Endothelial cell of umbilical vein (primary cell): Measurements from ENCODE around the gene CD27. TPM values are rescaled to one million over a fixed set of nuclear protein-coding genes. Genes with fewer than 3 reads are reported as not detected.
"Not testable (repeated sequence)": the region's sequence is repeated elsewhere in the genome, so short reads cannot be mapped to it uniquely, and the experiment has no call there.

ENCODE experiments used
- BruUV-seq: library from RNA; stranded (reverse); fragments of 400-500 nt; replicated peaks from 2 replicates; lab custom pipeline; 2021; lab: Mats Ljungman, UMichigan
- CTCF ChIA-PET: fragments of 300-600, 350-600 bp; sonication (Branson Sonifier 250); formaldehyde crosslinking; loops from one replicate; lab custom pipeline; 2021; ENCODE audit warnings: antibody characterized with exemption, inconsistent platforms; lab: Charles Lee
- POLR2A ChIA-PET: fragments of 300-600, 350-600 bp; sonication (Branson Sonifier 250); formaldehyde crosslinking; loops from one replicate; lab custom pipeline; 2021; ENCODE audit warnings: antibody characterized with exemption, inconsistent platforms; lab: Charles Lee
- DNase-seq: peaks from one replicate; pipeline ENCODE4 v3.0.0-alpha.2; 2011; ENCODE audit warnings: low read depth, low spot score
- FAIRE-seq: peaks from 2 replicates; lab custom pipeline; 2011; peaks lifted over from hg19 to GRCh38; lab: Jason Lieb, UNC
- H2AFZ ChIP-seq: 2 replicates; pipeline ENCODE4 v1.6.0; 2012; ENCODE audit warnings: low read depth, low read length, control low read depth, inconsistent platforms
- H3K27ac ChIP-seq: 2 replicates; pipeline ENCODE4 v1.5.1; 2011; ENCODE audit warnings: low read depth, mild to moderate bottlenecking, control low read depth, low read length, moderate library complexity; ENCODE audit not compliant: insufficient read depth
- H3K27me3 ChIP-seq, 2 experiments: 2 replicates each; pipeline versions ENCODE4 v1.6.0 to v1.6.1; 2011; ENCODE audit warnings: low read length in 2 of 2, mixed read lengths in 1 of 2; ENCODE audit not compliant: control insufficient read depth in 2 of 2, insufficient read depth in 2 of 2
- H3K36me3 ChIP-seq, 2 experiments: 2 replicates in 1 of 2; 3 replicates in 1 of 2; pipeline ENCODE4 v1.5.1; 2011; ENCODE audit warnings: low read length in 2 of 2, mild to moderate bottlenecking in 1 of 2, moderate library complexity in 1 of 2; ENCODE audit not compliant: control insufficient read depth in 2 of 2, insufficient read depth in 2 of 2; ENCODE audit errors: extremely low read depth in 1 of 2
- H3K4me1 ChIP-seq: 3 replicates; pipeline ENCODE4 v1.5.1; 2011; ENCODE audit warnings: mild to moderate bottlenecking, low read length; ENCODE audit not compliant: control insufficient read depth, insufficient read depth; ENCODE audit errors: extremely low read depth
- H3K4me2 ChIP-seq: 2 replicates; pipeline ENCODE4 v1.6.1; 2011; ENCODE audit warnings: low read length, control low read depth, mixed read lengths; ENCODE audit not compliant: insufficient read depth
- H3K4me3 ChIP-seq, 3 experiments: fragments of 200-600 bp in 1 of 3; sonication (generic), shearing (Covaris generic) in 1 of 3; replicated peaks in 1 of 3; 2 replicates each; pipeline ENCODE4 v1.5.1; 2011 to 2016; ENCODE audit warnings: control low read depth in 3 of 3, low read length in 3 of 3, mild to moderate bottlenecking in 2 of 3, inconsistent platforms in 1 of 3, low read depth in 1 of 3, moderate library complexity in 1 of 3; ENCODE audit not compliant: insufficient read depth in 1 of 3
- H3K79me2 ChIP-seq: 2 replicates; pipeline ENCODE4 v1.6.0; 2012; ENCODE audit warnings: low read length, inconsistent platforms; ENCODE audit not compliant: control insufficient read depth, insufficient read depth
- H3K9ac ChIP-seq: replicated peaks from 2 replicates; pipeline ENCODE3; 2011; ENCODE audit warnings: low read length, control low read depth; ENCODE audit not compliant: insufficient read depth; ENCODE audit errors: extremely low read depth
- H3K9me1 ChIP-seq: replicated peaks from 3 replicates; pipeline ENCODE4 v1.6.0; 2011; ENCODE audit warnings: mild to moderate bottlenecking, low read length; ENCODE audit not compliant: control insufficient read depth, insufficient read depth; ENCODE audit errors: extremely low read depth
- H3K9me3 ChIP-seq: replicated peaks from 2 replicates; pipeline ENCODE4 v1.5.1; 2012; ENCODE audit warnings: low read length, inconsistent platforms; ENCODE audit not compliant: control insufficient read depth, insufficient read depth
- H4K20me1 ChIP-seq: replicated peaks from 2 replicates; pipeline ENCODE3; 2011; ENCODE audit warnings: mild to moderate bottlenecking, low read length; ENCODE audit not compliant: control insufficient read depth, insufficient read depth; ENCODE audit errors: extremely low read depth
- EZH2 ChIP-seq: IDR thresholded peaks from 2 replicates; pipeline ENCODE4 v1.6.1; 2012; ENCODE audit warnings: borderline replicate concordance, low read depth, mild to moderate bottlenecking, moderate library complexity, low read length, inconsistent platforms; ENCODE audit not compliant: severe bottlenecking
- FOS ChIP-seq: IDR thresholded peaks from 2 replicates; pipeline ENCODE4 v1.6.1; 2011; ENCODE audit warnings: mild to moderate bottlenecking, low read length, moderate library complexity, borderline replicate concordance; ENCODE audit not compliant: insufficient read depth
- GATA2 ChIP-seq: IDR thresholded peaks from 2 replicates; pipeline ENCODE4 v1.7.0; 2011; ENCODE audit warnings: low read depth, mild to moderate bottlenecking, moderate library complexity, mixed read lengths, low read length; ENCODE audit not compliant: insufficient read length, insufficient read depth
- JUN ChIP-seq: IDR thresholded peaks from 2 replicates; pipeline ENCODE4 v1.6.1; 2011; ENCODE audit warnings: borderline replicate concordance, low read depth; ENCODE audit not compliant: insufficient read length, insufficient read depth
- MYC ChIP-seq: IDR thresholded peaks from one replicate; pipeline ENCODE4 v1.6.1; 2011; ENCODE audit warnings: mild to moderate bottlenecking, low read depth, low read length
- POLR2A ChIP-seq: IDR thresholded peaks from 2 replicates; pipeline ENCODE4 v1.6.1; 2012; ENCODE audit warnings: low read depth, mild to moderate bottlenecking, control low read depth, low read length
- POLR2AphosphoS5 ChIP-seq: IDR thresholded peaks from 2 replicates; pipeline ENCODE4 v1.6.1; 2012; ENCODE audit warnings: low read depth, mild to moderate bottlenecking, control low read depth, low read length, moderate library complexity; ENCODE audit not compliant: insufficient read depth
- dilution Hi-C: fragments of 300-500 bp; cut with MboI; formaldehyde crosslinking; loops from one replicate; pipeline ENCODE4 v1.15.0; 2019; ENCODE audit warnings: low sequenced_read_pairs; ENCODE audit not compliant: extremely low pct_ligation_motif_present
- intact Hi-C: fragments of 100-400 bp; cut with micrococcal nuclease; formaldehyde crosslinking; loops from one replicate; pipeline ENCODE4 v1.10.0; 2022
- polyA plus RNA-seq, 4 experiments: library from polyadenylated mRNA; depleted of rRNA in 3 of 4; stranded (reverse) in 3 of 4; unstranded in 1 of 4; fragments of >200 nt; gene quantifications; 2 replicates each; pipeline versions ENCODE4 v1.2.1 to v1.2.3, GENCODE V29; 2011 to 2012; ENCODE audit warnings: missing spikeins in 1 of 4
- total RNA-seq: library from RNA; stranded (reverse); gene quantifications from 2 replicates; pipeline ENCODE4 v1.2.3, GENCODE V29; 2021
- TF ChIP-seq, protein P1 (sequence below), 2 donors: IDR thresholded peaks; 1 replicate in 1 of 2; 2 replicates in 1 of 2; pipeline ENCODE4 v1.5.1; 2011; ENCODE audit warnings: low read length in 2 of 2, mild to moderate bottlenecking in 2 of 2, moderate library complexity in 2 of 2, control low read depth in 1 of 2, inconsistent platforms in 1 of 2, low read depth in 1 of 2; ENCODE audit not compliant: insufficient read depth in 1 of 2; ENCODE audit errors: extremely low read depth in 1 of 2
- TF ChIP-seq, protein P2 (sequence below): IDR thresholded peaks from 2 replicates; pipeline ENCODE4 v1.6.1; 2011; ENCODE audit not compliant: insufficient read depth, insufficient read length

Gene CD27
- total and polyA plus RNA-seq, 2 donors (not counting 3 experiments of a cell fraction or from before 2014, with no cell fraction given): not detected

DNA sequence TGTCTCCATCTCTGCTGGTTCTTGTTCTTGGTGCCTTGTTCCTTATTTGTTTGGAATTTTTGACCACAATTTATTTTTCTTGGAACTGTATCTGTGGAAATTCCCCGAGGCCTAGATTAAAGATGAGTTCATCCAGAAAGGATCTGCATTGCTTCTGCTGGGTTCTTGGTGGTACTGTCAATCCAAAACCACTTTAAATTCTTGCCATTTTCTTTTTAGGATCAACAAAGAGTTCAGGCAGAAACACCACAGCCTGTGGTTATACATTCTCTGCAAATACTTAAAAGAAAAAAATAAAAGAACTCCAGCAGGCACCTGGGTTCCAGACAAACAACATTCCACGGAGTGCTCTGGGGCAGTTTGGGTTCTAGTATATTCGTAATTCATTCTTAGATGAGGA lies 31.7 kb downstream of the CD27 start:
- no peak for DNase-seq
- Histone ChIP-seq H3K4me1 (no peaks in the 10 kb centered on the region), H3K4me2 (no peak overlapping the region), H2AFZ (no peak overlapping the region), H3K9me3 (no peaks in the 10 kb centered on the region), H3K9me1 (no peaks in the 10 kb centered on the region), H3K27ac (no peak overlapping the region), H3K9ac (no peak overlapping the region), H4K20me1 (no peaks in the 10 kb centered on the region), H3K36me3 (no peaks in the 10 kb centered on the region), H3K27me3 (peaks cover 1 to 5% of the 10 kb centered on the region in 2 experiments), H3K79me2 (no peaks in the 10 kb centered on the region), H3K4me3 (no peak overlapping the region)
- TF ChIP-seq MYC (no peak), JUN (no peak), FOS (no peak), POLR2AphosphoS5 (no peak), GATA2 (no peak), POLR2A (no peak), EZH2 (no peak)
- TF ChIP-seq, protein P1, sequence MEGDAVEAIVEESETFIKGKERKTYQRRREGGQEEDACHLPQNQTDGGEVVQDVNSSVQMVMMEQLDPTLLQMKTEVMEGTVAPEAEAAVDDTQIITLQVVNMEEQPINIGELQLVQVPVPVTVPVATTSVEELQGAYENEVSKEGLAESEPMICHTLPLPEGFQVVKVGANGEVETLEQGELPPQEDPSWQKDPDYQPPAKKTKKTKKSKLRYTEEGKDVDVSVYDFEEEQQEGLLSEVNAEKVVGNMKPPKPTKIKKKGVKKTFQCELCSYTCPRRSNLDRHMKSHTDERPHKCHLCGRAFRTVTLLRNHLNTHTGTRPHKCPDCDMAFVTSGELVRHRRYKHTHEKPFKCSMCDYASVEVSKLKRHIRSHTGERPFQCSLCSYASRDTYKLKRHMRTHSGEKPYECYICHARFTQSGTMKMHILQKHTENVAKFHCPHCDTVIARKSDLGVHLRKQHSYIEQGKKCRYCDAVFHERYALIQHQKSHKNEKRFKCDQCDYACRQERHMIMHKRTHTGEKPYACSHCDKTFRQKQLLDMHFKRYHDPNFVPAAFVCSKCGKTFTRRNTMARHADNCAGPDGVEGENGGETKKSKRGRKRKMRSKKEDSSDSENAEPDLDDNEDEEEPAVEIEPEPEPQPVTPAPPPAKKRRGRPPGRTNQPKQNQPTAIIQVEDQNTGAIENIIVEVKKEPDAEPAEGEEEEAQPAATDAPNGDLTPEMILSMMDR (IDR thresholded peaks at IDR 0.05; ENCODE audit: extremely low read depth in 1 of 2, insufficient read depth in 1 of 2, low read depth in 1 of 2, low read length in 2 of 2): no peak
- TF ChIP-seq, protein P2, sequence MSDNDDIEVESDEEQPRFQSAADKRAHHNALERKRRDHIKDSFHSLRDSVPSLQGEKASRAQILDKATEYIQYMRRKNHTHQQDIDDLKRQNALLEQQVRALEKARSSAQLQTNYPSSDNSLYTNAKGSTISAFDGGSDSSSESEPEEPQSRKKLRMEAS: no peak
- FAIRE-seq: no peak
- POLR2A ChIA-PET: no interaction called here
- CTCF ChIA-PET: no interaction called here
- dilution Hi-C loops (no loop called here), intact Hi-C loops (no loop called here)
- BruUV-seq: no TSS peak

DNA sequence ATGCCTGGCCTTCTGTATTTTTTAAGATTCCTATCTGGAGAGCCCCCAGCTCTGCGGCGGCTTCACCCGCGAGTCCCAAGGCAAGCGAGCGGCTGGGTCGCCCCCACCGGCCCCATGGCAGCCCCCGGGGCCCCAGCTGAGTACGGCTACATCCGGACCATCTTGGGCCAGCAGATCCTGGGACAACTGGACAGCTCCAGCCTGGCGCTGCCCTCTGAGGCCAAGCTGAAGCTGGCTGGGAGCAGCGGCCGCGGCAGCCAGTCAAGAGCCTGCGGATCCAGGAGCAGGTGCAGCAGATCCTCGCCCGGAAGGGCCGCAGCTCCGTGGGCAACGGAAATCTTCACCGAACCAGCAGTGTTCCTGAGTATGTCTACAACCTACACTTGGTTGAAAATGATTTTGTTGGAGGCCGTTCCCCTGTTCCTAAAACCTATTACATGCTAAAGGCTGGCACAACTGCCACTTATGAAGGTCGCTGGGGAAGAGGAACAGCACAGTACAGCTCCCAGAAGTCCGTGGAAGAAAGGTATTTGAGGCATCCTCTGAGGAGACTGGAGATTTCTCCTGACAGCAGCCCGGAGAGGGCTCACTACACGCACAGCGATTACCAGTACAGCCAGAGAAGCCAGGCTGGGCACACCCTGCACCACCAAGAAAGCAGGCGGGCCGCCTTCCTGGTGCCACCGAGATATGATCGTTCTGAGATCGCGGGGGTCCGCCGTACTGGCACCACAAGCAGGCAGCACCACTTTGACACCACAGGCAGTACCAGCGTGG lies 33.0 kb downstream of the CD27 start:
- dilution Hi-C loops, H2AFZ ChIP-seq, H3K9me3 ChIP-seq, H3K79me2 ChIP-seq, CTCF ChIA-PET, FAIRE-seq, DNase-seq, H3K4me3 ChIP-seq, H3K9me1 ChIP-seq, H3K36me3 ChIP-seq, intact Hi-C loops, H3K4me2 ChIP-seq, H3K27me3 ChIP-seq, BruUV-seq, H3K4me1 ChIP-seq, POLR2A ChIA-PET, H3K9ac ChIP-seq, H4K20me1 ChIP-seq, H3K27ac ChIP-seq: not testable (repeated sequence)
